Measurements from ENCODE around the gene EYA3. TPM values are rescaled to one million over a fixed set of nuclear protein-coding genes. Genes with fewer than 3 reads are reported as not detected.

The EYA3 gene, protein sequence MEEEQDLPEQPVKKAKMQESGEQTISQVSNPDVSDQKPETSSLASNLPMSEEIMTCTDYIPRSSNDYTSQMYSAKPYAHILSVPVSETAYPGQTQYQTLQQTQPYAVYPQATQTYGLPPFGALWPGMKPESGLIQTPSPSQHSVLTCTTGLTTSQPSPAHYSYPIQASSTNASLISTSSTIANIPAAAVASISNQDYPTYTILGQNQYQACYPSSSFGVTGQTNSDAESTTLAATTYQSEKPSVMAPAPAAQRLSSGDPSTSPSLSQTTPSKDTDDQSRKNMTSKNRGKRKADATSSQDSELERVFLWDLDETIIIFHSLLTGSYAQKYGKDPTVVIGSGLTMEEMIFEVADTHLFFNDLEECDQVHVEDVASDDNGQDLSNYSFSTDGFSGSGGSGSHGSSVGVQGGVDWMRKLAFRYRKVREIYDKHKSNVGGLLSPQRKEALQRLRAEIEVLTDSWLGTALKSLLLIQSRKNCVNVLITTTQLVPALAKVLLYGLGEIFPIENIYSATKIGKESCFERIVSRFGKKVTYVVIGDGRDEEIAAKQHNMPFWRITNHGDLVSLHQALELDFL
- 30.0 and 32.7 TPM in 2 replicates for total RNA-seq (2021)
- long read RNA-seq, full-length matches to known transcripts: 10 of 39 reads
- long read RNA-seq, partial matches to known transcripts: 18 of 39 reads
- long read RNA-seq, other reads (novel, unspliced or antisense): 11 of 39 reads

DNA sequence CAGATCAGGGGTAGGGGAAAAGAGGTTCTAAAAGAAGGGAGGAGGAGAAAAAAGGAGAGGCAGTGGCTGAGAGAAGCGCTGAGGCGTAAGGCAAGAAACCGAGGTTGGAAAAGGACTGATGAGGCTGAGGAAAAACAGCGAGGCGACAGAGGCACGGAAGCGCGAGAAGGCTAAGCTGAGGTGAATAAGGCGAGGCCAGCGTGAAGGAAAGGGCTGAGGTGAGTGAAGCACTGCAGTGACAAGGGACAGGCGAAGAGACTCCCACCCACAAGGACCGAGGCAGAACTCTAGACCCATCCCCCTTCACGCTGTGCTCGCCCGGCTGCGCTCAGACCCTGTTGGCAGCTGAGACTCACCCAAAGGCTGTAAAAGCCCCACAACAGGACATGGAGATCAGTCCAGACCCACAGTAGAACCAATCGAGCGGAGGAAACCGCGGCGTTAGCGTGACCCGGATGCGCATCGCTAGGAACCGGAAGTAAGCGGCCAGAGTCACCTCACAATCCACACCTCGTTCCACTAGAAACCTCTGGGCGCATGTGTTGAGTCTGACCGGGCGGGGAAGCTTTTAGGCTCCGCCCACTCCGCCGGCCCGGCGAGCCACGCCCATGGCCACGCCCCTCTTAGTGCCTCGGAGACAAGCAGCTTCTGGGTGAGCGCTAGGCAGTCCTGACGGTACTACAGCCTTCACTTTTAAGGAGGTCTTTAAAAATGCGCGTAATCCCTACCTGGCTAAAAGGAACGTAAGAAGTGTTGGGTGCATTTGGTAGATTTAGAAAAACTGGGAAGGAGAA, at the start of gene EYA3:
Gene EYA3 (minus strand): TSS at position 443 of the 794 bp plus-strand sequence. CDS start 30,584 bp downstream, outside the sequence.
- Histone ChIP-seq H3K9ac (ENCODE audit: extremely low read depth, insufficient read length, low read length) (peak within 1 kb of the TSS; percentile 94), H2BK5ac (ENCODE audit: insufficient read length, low read length) (peak within 1 kb of the TSS; percentile 37), H3K4me2 (ENCODE audit: insufficient read depth, insufficient read length, low read length) (peak within 1 kb of the TSS; percentile 92), H3K4me1 (ENCODE audit: insufficient read depth, low read length) (no peaks in the 10 kb centered on the region), H4K20me1 (ENCODE audit: control insufficient read depth, insufficient read depth, insufficient read length) (no peaks in the 10 kb centered on the region), H3K18ac (ENCODE audit: insufficient read length, low read depth, low read length) (peak within 1 kb of the TSS; percentile 58), H4K5ac (ENCODE audit: insufficient read length, low read depth, low read length) (peak within 1 kb of the TSS; percentile 26), H3K23ac (ENCODE audit: insufficient read length, low read depth, low read length) (no peak within 1 kb of the TSS), H3K79me1 (ENCODE audit: insufficient read depth, low read depth, low read length, poor library complexity, severe bottlenecking) (no peaks in the 10 kb centered on the region), H3K79me2 (ENCODE audit: insufficient read depth, low read length) (peaks cover 3% of the 10 kb centered on the region; the same call in 1 of the 2 replicates), H3K9me3 (ENCODE audit: control insufficient read depth, low read depth, low read length) (no peaks in the 10 kb centered on the region), H3K23me2 (ENCODE audit: insufficient read length, low read depth, low read length, poor library complexity, severe bottlenecking) (peaks cover 8% of the 10 kb centered on the region), H2AFZ (ENCODE audit: low read length) (peak within 1 kb of the TSS; percentile 53), H4K8ac (replicated peaks; ENCODE audit: insufficient read length, low read depth, low read length) (no peak within 1 kb of the TSS), H2BK20ac (ENCODE audit: low read depth, low read length, poor library complexity, severe bottlenecking) (peak within 1 kb of the TSS; percentile 93), H2BK15ac (ENCODE audit: low read depth, low read length) (no peak within 1 kb of the TSS), H2BK120ac (ENCODE audit: low read depth, low read length, poor library complexity, severe bottlenecking) (no peak within 1 kb of the TSS), H3K27ac (ENCODE audit: insufficient read length, low read depth, low read length) (peak within 1 kb of the TSS; percentile 77), H3K56ac (ENCODE audit: insufficient read length, low read depth, low read length) (no peak within 1 kb of the TSS), H3K4ac (ENCODE audit: low read depth, low read length) (no peak within 1 kb of the TSS), H3K27me3 (ENCODE audit: insufficient read depth, low read length) (no peaks in the 10 kb centered on the region), H2AK5ac (ENCODE audit: insufficient read length, low read length) (no peak within 1 kb of the TSS), H4K91ac (ENCODE audit: insufficient read length, low read depth, low read length) (no peak within 1 kb of the TSS), H2BK12ac (ENCODE audit: insufficient read length, low read depth, low read length) (no peak within 1 kb of the TSS), H3K14ac (ENCODE audit: insufficient read depth, low read length) (peak within 1 kb of the TSS; percentile 83), H3T11ph (ENCODE audit: low read length) (no peak within 1 kb of the TSS)
- TF ChIP-seq, protein P1, sequence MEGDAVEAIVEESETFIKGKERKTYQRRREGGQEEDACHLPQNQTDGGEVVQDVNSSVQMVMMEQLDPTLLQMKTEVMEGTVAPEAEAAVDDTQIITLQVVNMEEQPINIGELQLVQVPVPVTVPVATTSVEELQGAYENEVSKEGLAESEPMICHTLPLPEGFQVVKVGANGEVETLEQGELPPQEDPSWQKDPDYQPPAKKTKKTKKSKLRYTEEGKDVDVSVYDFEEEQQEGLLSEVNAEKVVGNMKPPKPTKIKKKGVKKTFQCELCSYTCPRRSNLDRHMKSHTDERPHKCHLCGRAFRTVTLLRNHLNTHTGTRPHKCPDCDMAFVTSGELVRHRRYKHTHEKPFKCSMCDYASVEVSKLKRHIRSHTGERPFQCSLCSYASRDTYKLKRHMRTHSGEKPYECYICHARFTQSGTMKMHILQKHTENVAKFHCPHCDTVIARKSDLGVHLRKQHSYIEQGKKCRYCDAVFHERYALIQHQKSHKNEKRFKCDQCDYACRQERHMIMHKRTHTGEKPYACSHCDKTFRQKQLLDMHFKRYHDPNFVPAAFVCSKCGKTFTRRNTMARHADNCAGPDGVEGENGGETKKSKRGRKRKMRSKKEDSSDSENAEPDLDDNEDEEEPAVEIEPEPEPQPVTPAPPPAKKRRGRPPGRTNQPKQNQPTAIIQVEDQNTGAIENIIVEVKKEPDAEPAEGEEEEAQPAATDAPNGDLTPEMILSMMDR (conservative IDR thresholded peaks at IDR 0.05): no peak
- Mint-ChIP-seq H3K9me3 (no peaks in the 10 kb centered on the region; a peak in 1 of 5 replicates), H3K36me3 (ENCODE audit: insufficient read depth in 1 of 3, low read depth in 3 of 3) (no peaks in the 10 kb centered on the region), H3K27me3 (ENCODE audit: low read depth) (no peaks in the 10 kb centered on the region), H3K4me1 (peaks cover 10 to 17% of the 10 kb centered on the region in 2 experiments), H3K4me3 (peak within 1 kb of the TSS; percentile 96 to 97), H3K27ac (peak within 1 kb of the TSS; percentile 96 to 97 (median 97))
- no CpG with 5 or more reads among the region's 44 CpGs for WGBS (ENCODE audit: extremely low coverage, insufficient read length, low lambda C conversion rate)
- peak; percentile 100 for DNase-seq

Data from H9 (cell line).